ENCODE measurements around the gene OR6S1.

DNA sequence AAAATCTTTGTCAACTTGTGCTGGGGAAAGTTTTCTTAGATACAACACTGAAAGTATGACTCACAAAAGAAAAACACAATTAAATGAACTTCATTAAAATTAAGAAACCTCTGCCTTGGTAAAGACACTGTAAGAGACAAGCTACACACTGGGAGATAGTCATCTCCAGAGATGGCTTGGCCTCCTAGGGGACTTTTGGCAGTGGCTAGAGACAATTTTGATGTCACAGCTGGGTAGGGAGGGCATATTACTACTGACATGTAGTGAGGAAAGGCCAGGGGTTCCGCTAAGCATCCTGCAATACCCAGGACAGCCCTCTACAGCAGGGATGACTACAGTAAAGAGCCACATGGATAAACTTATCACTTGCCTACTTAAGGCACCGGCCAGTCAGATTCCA lies 34.2 kb upstream of the OR6S1 start:
- TF ChIP-seq, protein P1, sequence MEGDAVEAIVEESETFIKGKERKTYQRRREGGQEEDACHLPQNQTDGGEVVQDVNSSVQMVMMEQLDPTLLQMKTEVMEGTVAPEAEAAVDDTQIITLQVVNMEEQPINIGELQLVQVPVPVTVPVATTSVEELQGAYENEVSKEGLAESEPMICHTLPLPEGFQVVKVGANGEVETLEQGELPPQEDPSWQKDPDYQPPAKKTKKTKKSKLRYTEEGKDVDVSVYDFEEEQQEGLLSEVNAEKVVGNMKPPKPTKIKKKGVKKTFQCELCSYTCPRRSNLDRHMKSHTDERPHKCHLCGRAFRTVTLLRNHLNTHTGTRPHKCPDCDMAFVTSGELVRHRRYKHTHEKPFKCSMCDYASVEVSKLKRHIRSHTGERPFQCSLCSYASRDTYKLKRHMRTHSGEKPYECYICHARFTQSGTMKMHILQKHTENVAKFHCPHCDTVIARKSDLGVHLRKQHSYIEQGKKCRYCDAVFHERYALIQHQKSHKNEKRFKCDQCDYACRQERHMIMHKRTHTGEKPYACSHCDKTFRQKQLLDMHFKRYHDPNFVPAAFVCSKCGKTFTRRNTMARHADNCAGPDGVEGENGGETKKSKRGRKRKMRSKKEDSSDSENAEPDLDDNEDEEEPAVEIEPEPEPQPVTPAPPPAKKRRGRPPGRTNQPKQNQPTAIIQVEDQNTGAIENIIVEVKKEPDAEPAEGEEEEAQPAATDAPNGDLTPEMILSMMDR (tag by site-specific recombination; IDR thresholded peaks at IDR 0.05) = no peak
- no peak for TF ChIP-seq ZEB2 (tag by site-specific recombination; IDR thresholded peaks at IDR 0.05)
- no peak for TF ChIP-seq ZNF248 (tag by site-specific recombination; IDR thresholded peaks at IDR 0.05)
- TF ChIP-seq ZNF544 (tag by site-specific recombination; IDR thresholded peaks at IDR 0.05) = no peak
- TF ChIP-seq, protein P2, sequence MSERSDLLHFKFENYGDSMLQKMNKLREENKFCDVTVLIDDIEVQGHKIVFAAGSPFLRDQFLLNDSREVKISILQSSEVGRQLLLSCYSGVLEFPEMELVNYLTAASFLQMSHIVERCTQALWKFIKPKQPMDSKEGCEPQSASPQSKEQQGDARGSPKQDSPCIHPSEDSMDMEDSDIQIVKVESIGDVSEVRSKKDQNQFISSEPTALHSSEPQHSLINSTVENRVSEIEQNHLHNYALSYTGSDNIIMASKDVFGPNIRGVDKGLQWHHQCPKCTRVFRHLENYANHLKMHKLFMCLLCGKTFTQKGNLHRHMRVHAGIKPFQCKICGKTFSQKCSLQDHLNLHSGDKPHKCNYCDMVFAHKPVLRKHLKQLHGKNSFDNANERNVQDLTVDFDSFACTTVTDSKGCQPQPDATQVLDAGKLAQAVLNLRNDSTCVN (tag by site-specific recombination; optimal IDR thresholded peaks at IDR 0.05) = no peak
- no peak for TF ChIP-seq SALL2 (tag by site-specific recombination; IDR thresholded peaks at IDR 0.05; ENCODE audit: borderline replicate concordance)
- no peak for TF ChIP-seq REST (tag by site-specific recombination; IDR thresholded peaks at IDR 0.05)
- TF ChIP-seq ZNF302 (tag by site-specific recombination; IDR thresholded peaks at IDR 0.05; ENCODE audit: low read depth) = no peak
- TF ChIP-seq GLI4 (tag by site-specific recombination; IDR thresholded peaks at IDR 0.05) = no peak
- no peak for TF ChIP-seq MZF1 (tag by site-specific recombination; IDR thresholded peaks at IDR 0.05; ENCODE audit: borderline replicate concordance)
- TF ChIP-seq KLF9 (tag by site-specific recombination; IDR thresholded peaks at IDR 0.05; ENCODE audit: low read depth) = no peak
- no peak for TF ChIP-seq ZNF169 (tag by site-specific recombination; IDR thresholded peaks at IDR 0.05)

All from HEK293 (cell line).